ENCODE data around the gene MSI2. TPM values are rescaled to one million over a fixed set of nuclear protein-coding genes. Genes with fewer than 3 reads are reported as not detected.

The MSI2 gene
- polyA plus RNA-seq, 1 experiment: 9.2 TPM

GRCh38 chr17:57454729-57455062, 198.4 kb downstream of the MSI2 start:
- ChIA-PET CTCF (no interaction called here), POLR2A (no interaction called here)
- Histone ChIP-seq H3K36me3 (ENCODE audit: control insufficient read depth, insufficient read depth, low read length) (no peaks in the 10 kb centered on the region), H3K4me3 (ENCODE audit: low read depth, low read length) (no peak overlapping the region), H3K27me3 (ENCODE audit: control insufficient read depth, insufficient read depth, low read length) (no peaks in the 10 kb centered on the region)
- DNase-seq (ENCODE audit: low read depth): no peak
- TF ChIP-seq CTCF (IDR thresholded peaks at IDR 0.05; ENCODE audit: insufficient read depth, low read depth, low read length): no peak

DNA sequence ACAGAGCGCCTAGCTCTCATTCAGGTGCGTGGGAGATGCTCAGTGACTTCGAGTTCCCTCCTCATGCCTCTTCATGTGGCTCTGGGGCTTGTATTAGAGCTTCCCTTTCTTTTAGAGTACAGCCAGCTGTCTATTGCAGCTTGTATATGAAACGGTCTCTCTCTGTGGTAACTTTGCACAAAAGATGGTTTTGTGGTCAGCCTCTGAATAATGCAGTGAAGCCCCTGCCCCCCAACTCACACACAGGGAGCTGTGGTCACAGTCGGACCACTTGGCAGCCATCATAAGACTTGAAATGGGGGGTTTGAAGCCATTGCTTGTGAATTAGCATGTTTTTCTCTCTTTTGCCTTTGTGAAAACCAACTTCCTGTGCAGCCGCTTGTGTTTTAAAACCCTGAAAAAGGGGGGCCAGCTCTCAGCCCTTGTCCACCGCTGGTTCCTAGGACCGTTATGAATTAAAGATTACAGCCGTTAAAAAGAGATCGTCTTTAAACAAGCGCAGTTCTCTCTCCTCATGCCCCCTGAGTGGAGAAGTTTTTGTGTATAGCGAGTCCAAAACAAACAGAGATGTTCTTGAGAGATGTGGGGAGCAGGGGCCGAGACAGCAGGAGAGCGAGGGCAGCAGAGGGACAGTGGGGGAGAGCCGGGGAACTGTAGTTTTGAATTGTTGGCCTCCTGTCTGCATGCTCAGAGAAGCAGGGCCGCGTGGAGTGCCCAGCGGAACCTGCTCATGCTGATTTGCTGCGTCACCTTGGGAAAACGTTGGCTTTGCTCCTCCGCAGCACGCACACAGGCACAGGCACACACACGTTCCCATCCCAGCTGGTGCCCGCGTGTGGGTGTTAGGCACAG, 199.0 kb downstream of the MSI2 start:
- TF ChIP-seq CTCF (IDR thresholded peaks at IDR 0.05; ENCODE audit: insufficient read depth, low read depth, low read length): no peak
- Histone ChIP-seq H3K36me3 (ENCODE audit: control insufficient read depth, insufficient read depth, low read length) (no peaks in the 10 kb centered on the region), H3K27me3 (ENCODE audit: control insufficient read depth, insufficient read depth, low read length) (no peaks in the 10 kb centered on the region), H3K4me3 (ENCODE audit: low read depth, low read length) (no peak overlapping the region)
- CTCF ChIA-PET: interaction anchor here (1.5 kb wide), 1 partner anchor 15 kb away, joined by 4 read pairs; no protein-coding TSS in a partner anchor
- DNase-seq (ENCODE audit: low read depth): no peak
- POLR2A ChIA-PET: no interaction called here

- H3K36me3 ChIP-seq (ENCODE audit: control insufficient read depth, insufficient read depth, low read length): no peaks in the 10 kb centered on the region
- ChIA-PET POLR2A (no interaction called here), CTCF (interaction anchor here (1.2 to 1.5 kb wide), 2 partner anchors 16 to 215 kb away, joined by 4 read pairs; no protein-coding TSS in a partner anchor)
These were observed 200.3 kb downstream of the MSI2 start for GRCh38 chr17:57456622-57457021.

DNA sequence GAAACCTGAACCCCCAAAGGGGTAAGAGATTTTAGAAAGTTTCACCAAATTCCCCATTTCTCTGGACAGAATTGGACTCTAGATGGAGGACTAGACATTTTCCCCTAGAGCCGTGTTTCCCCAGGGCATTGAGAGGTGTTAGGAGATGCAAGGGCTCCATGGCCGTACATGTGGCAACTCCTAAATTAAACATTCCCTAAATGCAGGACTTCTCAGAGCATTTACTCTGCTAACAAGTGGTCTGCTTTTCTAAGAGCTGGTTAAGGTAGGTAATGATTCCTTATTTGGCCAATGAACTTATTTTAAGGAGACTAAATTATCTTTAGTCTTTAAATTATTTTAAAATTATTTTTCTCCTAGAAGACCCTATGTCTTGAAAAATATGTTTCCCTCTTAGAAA, 200.9 kb downstream of the MSI2 start:
- Histone ChIP-seq H3K4me3 (ENCODE audit: low read depth, low read length) (no peak overlapping the region), H3K27me3 (ENCODE audit: control insufficient read depth, insufficient read depth, low read length) (no peaks in the 10 kb centered on the region), H3K36me3 (ENCODE audit: control insufficient read depth, insufficient read depth, low read length) (no peaks in the 10 kb centered on the region)
- POLR2A ChIA-PET: no interaction called here
- CTCF ChIA-PET: interaction anchor here (1.2 kb wide), 1 partner anchor 215 kb away, joined by 4 read pairs; no protein-coding TSS in a partner anchor
- no peak for TF ChIP-seq CTCF (IDR thresholded peaks at IDR 0.05; ENCODE audit: insufficient read depth, low read depth, low read length)
- DNase-seq (ENCODE audit: low read depth): no peak

More at GRCh38 chr17:57456622-57457021, 200.3 kb downstream of the MSI2 start:
- Histone ChIP-seq H3K4me3 (ENCODE audit: low read depth, low read length) (no peak overlapping the region), H3K27me3 (ENCODE audit: control insufficient read depth, insufficient read depth, low read length) (no peaks in the 10 kb centered on the region)
- no peak for TF ChIP-seq CTCF (IDR thresholded peaks at IDR 0.05; ENCODE audit: insufficient read depth, low read depth, low read length)
- DNase-seq (ENCODE audit: low read depth): no peak

- ChIA-PET POLR2A (no interaction called here), CTCF (interaction anchor here (1.4 kb wide), 1 partner anchor 10 kb away, joined by 3 read pairs; no protein-coding TSS in a partner anchor)
- Histone ChIP-seq H3K36me3 (ENCODE audit: control insufficient read depth, insufficient read depth, low read length) (no peaks in the 10 kb centered on the region), H3K4me3 (ENCODE audit: low read depth, low read length) (no peak overlapping the region), H3K27me3 (ENCODE audit: control insufficient read depth, insufficient read depth, low read length) (no peaks in the 10 kb centered on the region)
- no peak for DNase-seq (ENCODE audit: low read depth)
- TF ChIP-seq CTCF (IDR thresholded peaks at IDR 0.05; ENCODE audit: insufficient read depth, low read depth, low read length): no peak
These were observed 202.5 kb downstream of the MSI2 start for GRCh38 chr17:57458718-57459285.
